ENCODE measurements around the gene TMEM138.

GRCh38 chr11:61392981-61393595 lies 30.9 kb downstream of the TMEM138 start:
- no peak for TF ChIP-seq BHLHE40 (IDR thresholded peaks at IDR 0.05; ENCODE audit: borderline replicate concordance)
- TF ChIP-seq SP1 (IDR thresholded peaks at IDR 0.05), result no peak
